ENCODE measurements around the gene MTG2.

GRCh38 chr20:62168890-62169435 is 13.9 kb upstream of the MTG2 start:
- TF ChIP-seq CTCF (IDR thresholded peaks at IDR 0.05) (no peak), POLR2AphosphoS5 (IDR thresholded peaks at IDR 0.05; ENCODE audit: insufficient read depth in 1 of 2, low read depth in 1 of 2) (no peak), POLR2A (IDR thresholded peaks at IDR 0.05) (no peak)
